ENCODE results near the gene CHCHD10.

GRCh38 chr22:23812378-23812777 is 44.6 kb upstream of the CHCHD10 start:
- no peak for TF ChIP-seq RAD21 (IDR thresholded peaks at IDR 0.05; ENCODE audit: low read depth)
- no peak for TF ChIP-seq YY1 (IDR thresholded peaks at IDR 0.05; ENCODE audit: low read depth)
- no peak for TF ChIP-seq EP300 (IDR thresholded peaks at IDR 0.05; ENCODE audit: borderline replicate concordance)
- no peak for TF ChIP-seq TEAD4 (IDR thresholded peaks at IDR 0.05)
- TF ChIP-seq NFIC (IDR thresholded peaks at IDR 0.05), result no peak
- TF ChIP-seq MAX (IDR thresholded peaks at IDR 0.05), result no peak
- TF ChIP-seq TCF12 (IDR thresholded peaks at IDR 0.05; ENCODE audit: low read depth), result no peak
